Inflammatory macrophage (primary cell): ENCODE data around the gene HDAC7.

Experiments
- DNase-seq, 2 donors: peaks; one replicate each; pipeline ENCODE4 v3.0.0-alpha.2; 2020 to 2022

Gene HDAC7

GRCh38 chr12:47791874-47792273, 27.8 kb downstream of the HDAC7 start:
- no peak for DNase-seq

- DNase-seq: no peak
These were observed 28.4 kb downstream of the HDAC7 start for GRCh38 chr12:47791351-47791746.

GRCh38 chr12:47790676-47791350, 28.9 kb downstream of the HDAC7 start:
- DNase-seq: no peak

GRCh38 chr12:47789712-47790489, 29.8 kb downstream of the HDAC7 start:
- no peak for DNase-seq

GRCh38 chr12:47789141-47789540, 30.6 kb downstream of the HDAC7 start:
- DNase-seq: no peak

GRCh38 chr12:47787596-47788319, 31.9 kb downstream of the HDAC7 start:
- DNase-seq: no peak

GRCh38 chr12:47786662-47787280, 32.9 kb downstream of the HDAC7 start:
- DNase-seq: no peak

- DNase-seq: no peak
These were observed 33.6 kb downstream of the HDAC7 start for GRCh38 chr12:47785887-47786661.

GRCh38 chr12:47785036-47785886, 34.4 kb downstream of the HDAC7 start:
- no peak for DNase-seq

- DNase-seq: no peak
These were observed 35.6 kb downstream of the HDAC7 start for GRCh38 chr12:47783821-47784819.

GRCh38 chr12:47783024-47783755, 36.5 kb downstream of the HDAC7 start:
- no peak for DNase-seq

GRCh38 chr12:47782372-47782770, 37.3 kb downstream of the HDAC7 start:
- no peak for DNase-seq

- no peak for DNase-seq
These were observed 38.0 kb downstream of the HDAC7 start for GRCh38 chr12:47781479-47782371.

GRCh38 chr12:47779943-47780504, 39.7 kb downstream of the HDAC7 start:
- no peak for DNase-seq

GRCh38 chr12:47779301-47779942, 40.3 kb downstream of the HDAC7 start:
- peak; percentile 87 to 89 for DNase-seq

GRCh38 chr12:47778881-47779280, 40.8 kb downstream of the HDAC7 start:
- DNase-seq: no peak
